HepG2 (cell line): ENCODE results near the gene PRPSAP2. TPM values are rescaled to one million over a fixed set of nuclear protein-coding genes. Genes with fewer than 3 reads are reported as not detected.

Source experiments
- CBX5 ChIP-seq: sonication (generic); formaldehyde crosslinking; IDR thresholded peaks from 2 replicates; pipeline ENCODE4 v1.4.0; 2020; ENCODE audit warnings: missing genetic modification reagents, borderline replicate concordance
- CHCHD3 ChIP-seq: sonication (generic); formaldehyde crosslinking; IDR thresholded peaks from 2 replicates; pipeline ENCODE4 v1.8.0; 2022; ENCODE audit warnings: mild to moderate bottlenecking, missing genetic modification reagents, moderate library complexity
- ELF3 ChIP-seq: IDR thresholded peaks from 2 replicates; pipeline ENCODE4 v1.6.1; 2016; ENCODE audit warnings: missing genetic modification reagents, missing compliant biosample characterization
- GFI1 ChIP-seq: sonication (generic); formaldehyde crosslinking; IDR thresholded peaks from 2 replicates; pipeline ENCODE4 v1.5.0; 2020; ENCODE audit warnings: missing genetic modification reagents, mild to moderate bottlenecking, borderline replicate concordance
- IKZF1 ChIP-seq: fragments of 450-650 bp; IDR thresholded peaks from 2 replicates; pipeline ENCODE4 v1.7.1; 2016
- IKZF4 ChIP-seq: sonication (generic); formaldehyde crosslinking; IDR thresholded peaks from 2 replicates; pipeline ENCODE4 v1.5.1; 2020; ENCODE audit warnings: borderline replicate concordance, mild to moderate bottlenecking, low read depth, missing genetic modification reagents; ENCODE audit errors: not compliant biosample characterization
- MAF1 ChIP-seq: sonication (generic); formaldehyde crosslinking; IDR thresholded peaks from 2 replicates; pipeline ENCODE4 v1.5.0; 2020; ENCODE audit warnings: missing genetic modification reagents, borderline replicate concordance
- MATR3 ChIP-seq: sonication (generic); formaldehyde crosslinking; IDR thresholded peaks from 2 replicates; pipeline ENCODE4 v1.4.0; 2020; ENCODE audit warnings: missing genetic modification reagents
- MBD4 ChIP-seq: IDR thresholded peaks from 2 replicates; pipeline ENCODE4 v1.6.1; 2012; ENCODE audit warnings: low read length, inconsistent platforms, borderline replicate concordance
- MEF2D ChIP-seq: sonication (generic); formaldehyde crosslinking; IDR thresholded peaks from 2 replicates; pipeline ENCODE4 v1.5.1; 2020; ENCODE audit warnings: mild to moderate bottlenecking, missing genetic modification reagents
- POLR2AphosphoS5 ChIP-seq: IDR thresholded peaks from 2 replicates; pipeline ENCODE4 v1.6.1; 2012; ENCODE audit warnings: low read depth, low read length
- RCOR2 ChIP-seq: IDR thresholded peaks from 2 replicates; pipeline ENCODE4 v1.6.1; 2016; ENCODE audit warnings: missing biosample characterization, missing genetic modification reagents
- SOX6 ChIP-seq, 2 experiments: fragments of 450-650 bp in 1 of 2; sonication (generic) in 1 of 2; formaldehyde crosslinking in 1 of 2; IDR thresholded peaks; 2 replicates each; pipeline versions ENCODE4 v1.4.0 to v1.6.1; 2017 to 2020; ENCODE audit warnings: antibody characterized with exemption in 1 of 2, mild to moderate bottlenecking in 1 of 2, missing genetic modification reagents in 1 of 2
- TEAD3 ChIP-seq: optimal IDR thresholded peaks from 2 replicates; pipeline ENCODE3; 2016; ENCODE audit warnings: borderline replicate concordance
- ZBTB21 ChIP-seq: sonication (generic); formaldehyde crosslinking; IDR thresholded peaks from 2 replicates; pipeline ENCODE4 v1.4.0; 2020; ENCODE audit warnings: missing genetic modification reagents
- ZFYVE20 ChIP-seq: sonication (generic); formaldehyde crosslinking; IDR thresholded peaks from 2 replicates; pipeline ENCODE4 v1.8.0; 2023; ENCODE audit warnings: low read depth, mild to moderate bottlenecking, moderate library complexity, missing genetic modification reagents, borderline replicate concordance
- ZNF296 ChIP-seq: sonication (generic); formaldehyde crosslinking; conservative IDR thresholded peaks from 2 replicates; pipeline ENCODE4 v1.5.0; 2020; ENCODE audit warnings: mild to moderate bottlenecking, missing genetic modification reagents
- ZNF329 ChIP-seq: sonication (generic); formaldehyde crosslinking; IDR thresholded peaks from 2 replicates; pipeline ENCODE4 v1.9.0; 2021; ENCODE audit warnings: low read depth, mild to moderate bottlenecking, missing genetic modification reagents
- ZNF562 ChIP-seq: sonication (generic); formaldehyde crosslinking; IDR thresholded peaks from 2 replicates; pipeline ENCODE4 v1.8.0; 2022; ENCODE audit warnings: missing genetic modification reagents, borderline replicate concordance
- ZNF652 ChIP-seq: IDR thresholded peaks from 2 replicates; pipeline ENCODE4 v1.6.1; 2016; ENCODE audit warnings: low read depth, borderline replicate concordance
- ZNF782 ChIP-seq: sonication (generic); formaldehyde crosslinking; IDR thresholded peaks from 2 replicates; pipeline ENCODE4 v1.4.0; 2020; ENCODE audit warnings: missing genetic modification reagents, mild to moderate bottlenecking, borderline replicate concordance
- ZNF850 ChIP-seq: sonication (generic); formaldehyde crosslinking; conservative IDR thresholded peaks from 2 replicates; pipeline ENCODE4 v1.9.0; 2021; ENCODE audit warnings: mild to moderate bottlenecking, missing genetic modification reagents
- polyA plus RNA-seq, 8 experiments: library from polyadenylated mRNA; depleted of rRNA in 3 of 8; stranded (reverse) in 7 of 8; unstranded in 1 of 8; fragments of >200 nt; fragmentation: Illumina TruSeq in 4 of 8; extraction: Trizol in 4 of 8; gene quantifications; 2 replicates each; pipeline versions ENCODE4 v1.2.1 to v1.2.3, GENCODE V29; 2011 to 2016; ENCODE audit warnings: low read depth in 4 of 8, missing spikeins in 1 of 8, mixed read lengths in 1 of 8; ENCODE audit not compliant: insufficient read depth in 1 of 8
- total RNA-seq, 5 experiments: library from RNA; depleted of rRNA; stranded (reverse); fragments of >200 nt; fragmentation: Illumina TruSeq; extraction: Trizol; gene quantifications; 2 replicates each; pipeline ENCODE4 v1.2.3, GENCODE V29; 2016; ENCODE audit warnings: low read depth in 1 of 5
- TF ChIP-seq, protein P1 (sequence below): sonication (generic); formaldehyde crosslinking; IDR thresholded peaks from 2 replicates; pipeline ENCODE4 v1.4.0; 2020; ENCODE audit warnings: mild to moderate bottlenecking, missing genetic modification reagents
- TF ChIP-seq, protein P2 (sequence below): sonication (generic); formaldehyde crosslinking; IDR thresholded peaks from 2 replicates; pipeline ENCODE4 v1.4.0; 2020; ENCODE audit warnings: missing genetic modification reagents
- TF ChIP-seq, protein P3 (sequence below): sonication (generic); formaldehyde crosslinking; IDR thresholded peaks from 2 replicates; pipeline ENCODE4 v1.8.1; 2023; ENCODE audit warnings: missing genetic modification reagents, inconsistent platforms, borderline replicate concordance
- TF ChIP-seq, protein P4 (sequence below): sonication (generic); formaldehyde crosslinking; IDR thresholded peaks from 2 replicates; pipeline ENCODE4 v1.5.1; 2020; ENCODE audit warnings: mild to moderate bottlenecking, moderate library complexity, missing genetic modification reagents
- TF ChIP-seq, protein P5 (sequence below): sonication (generic); formaldehyde crosslinking; IDR thresholded peaks from 2 replicates; pipeline ENCODE4 v1.9.0; 2021; ENCODE audit warnings: missing genetic modification reagents, mild to moderate bottlenecking, borderline replicate concordance

The PRPSAP2 gene
- total and polyA plus RNA-seq, 2 of the 13 experiments (the other 11 are each of a cell fraction or from before 2014, with no cell fraction given), result 34.0 to 58.9 TPM

DNA sequence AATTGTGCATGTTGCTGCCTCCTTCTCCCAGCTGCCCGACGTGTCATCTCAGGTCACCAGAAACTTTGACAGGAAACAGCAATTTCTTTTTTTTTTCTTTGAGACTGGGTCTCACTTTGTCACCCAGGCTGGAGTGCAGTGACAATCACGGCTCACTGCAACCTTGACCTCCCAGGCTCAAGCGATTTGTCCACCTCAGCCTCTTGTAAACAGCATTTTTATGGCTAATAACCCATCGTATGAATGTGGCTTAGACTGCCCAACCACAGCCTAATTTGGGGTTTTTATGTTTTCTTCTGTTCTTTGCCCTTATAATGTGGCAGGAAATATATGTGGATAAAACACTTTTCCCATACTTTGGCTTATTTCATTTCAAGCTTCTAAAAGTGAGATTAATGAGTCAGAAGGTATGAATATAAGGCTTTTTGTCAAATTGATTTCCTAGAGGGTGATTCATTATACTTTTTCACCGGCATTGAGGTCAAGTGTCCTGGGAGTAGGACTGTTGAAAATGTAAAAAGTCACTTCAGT lies 63.0 kb downstream of the PRPSAP2 start (continued):
- TF ChIP-seq, protein P1, sequence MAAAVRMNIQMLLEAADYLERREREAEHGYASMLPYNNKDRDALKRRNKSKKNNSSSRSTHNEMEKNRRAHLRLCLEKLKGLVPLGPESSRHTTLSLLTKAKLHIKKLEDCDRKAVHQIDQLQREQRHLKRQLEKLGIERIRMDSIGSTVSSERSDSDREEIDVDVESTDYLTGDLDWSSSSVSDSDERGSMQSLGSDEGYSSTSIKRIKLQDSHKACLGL (CRISPR knock-in tag), result no peak
- TF ChIP-seq, protein P2, sequence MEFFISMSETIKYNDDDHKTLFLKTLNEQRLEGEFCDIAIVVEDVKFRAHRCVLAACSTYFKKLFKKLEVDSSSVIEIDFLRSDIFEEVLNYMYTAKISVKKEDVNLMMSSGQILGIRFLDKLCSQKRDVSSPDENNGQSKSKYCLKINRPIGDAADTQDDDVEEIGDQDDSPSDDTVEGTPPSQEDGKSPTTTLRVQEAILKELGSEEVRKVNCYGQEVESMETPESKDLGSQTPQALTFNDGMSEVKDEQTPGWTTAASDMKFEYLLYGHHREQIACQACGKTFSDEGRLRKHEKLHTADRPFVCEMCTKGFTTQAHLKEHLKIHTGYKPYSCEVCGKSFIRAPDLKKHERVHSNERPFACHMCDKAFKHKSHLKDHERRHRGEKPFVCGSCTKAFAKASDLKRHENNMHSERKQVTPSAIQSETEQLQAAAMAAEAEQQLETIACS (CRISPR knock-in tag), result no peak
- TF ChIP-seq ZNF652 (CRISPR knock-in tag) (no peak), CHCHD3 (no peak), IKZF4 (CRISPR knock-in tag) (no peak), MEF2D (no peak), ELF3 (CRISPR knock-in tag) (0 out of 2 replicates have a peak, but pooled peaks have one; percentile 20), CBX5 (no peak), IKZF1 (no peak), MATR3 (no peak), MBD4 (no peak), ZNF782 (CRISPR knock-in tag) (no peak), TEAD3 (CRISPR knock-in tag) (peak; percentile 32), MAF1 (CRISPR knock-in tag) (no peak), ZNF850 (no peak), ZBTB21 (no peak), POLR2AphosphoS5 (no peak), GFI1 (peak; percentile 86), RCOR2 (CRISPR knock-in tag) (no peak), ZNF296 (no peak), ZFYVE20 (CRISPR knock-in tag) (no peak), SOX6 (IDR thresholded peaks at IDR 0.05) (no peak), SOX6 (CRISPR knock-in tag; IDR thresholded peaks at IDR 0.05) (peak; percentile 67), ZNF329 (CRISPR knock-in tag) (no peak), ZNF562 (CRISPR knock-in tag) (no peak)
- TF ChIP-seq, protein P3, sequence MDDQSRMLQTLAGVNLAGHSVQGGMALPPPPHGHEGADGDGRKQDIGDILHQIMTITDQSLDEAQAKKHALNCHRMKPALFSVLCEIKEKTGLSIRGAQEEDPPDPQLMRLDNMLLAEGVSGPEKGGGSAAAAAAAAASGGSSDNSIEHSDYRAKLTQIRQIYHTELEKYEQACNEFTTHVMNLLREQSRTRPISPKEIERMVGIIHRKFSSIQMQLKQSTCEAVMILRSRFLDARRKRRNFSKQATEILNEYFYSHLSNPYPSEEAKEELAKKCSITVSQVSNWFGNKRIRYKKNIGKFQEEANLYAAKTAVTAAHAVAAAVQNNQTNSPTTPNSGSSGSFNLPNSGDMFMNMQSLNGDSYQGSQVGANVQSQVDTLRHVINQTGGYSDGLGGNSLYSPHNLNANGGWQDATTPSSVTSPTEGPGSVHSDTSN, result no peak
- TF ChIP-seq, protein P4, sequence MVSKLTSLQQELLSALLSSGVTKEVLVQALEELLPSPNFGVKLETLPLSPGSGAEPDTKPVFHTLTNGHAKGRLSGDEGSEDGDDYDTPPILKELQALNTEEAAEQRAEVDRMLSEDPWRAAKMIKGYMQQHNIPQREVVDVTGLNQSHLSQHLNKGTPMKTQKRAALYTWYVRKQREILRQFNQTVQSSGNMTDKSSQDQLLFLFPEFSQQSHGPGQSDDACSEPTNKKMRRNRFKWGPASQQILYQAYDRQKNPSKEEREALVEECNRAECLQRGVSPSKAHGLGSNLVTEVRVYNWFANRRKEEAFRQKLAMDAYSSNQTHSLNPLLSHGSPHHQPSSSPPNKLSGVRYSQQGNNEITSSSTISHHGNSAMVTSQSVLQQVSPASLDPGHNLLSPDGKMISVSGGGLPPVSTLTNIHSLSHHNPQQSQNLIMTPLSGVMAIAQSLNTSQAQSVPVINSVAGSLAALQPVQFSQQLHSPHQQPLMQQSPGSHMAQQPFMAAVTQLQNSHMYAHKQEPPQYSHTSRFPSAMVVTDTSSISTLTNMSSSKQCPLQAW, result no peak
- TF ChIP-seq, protein P5, sequence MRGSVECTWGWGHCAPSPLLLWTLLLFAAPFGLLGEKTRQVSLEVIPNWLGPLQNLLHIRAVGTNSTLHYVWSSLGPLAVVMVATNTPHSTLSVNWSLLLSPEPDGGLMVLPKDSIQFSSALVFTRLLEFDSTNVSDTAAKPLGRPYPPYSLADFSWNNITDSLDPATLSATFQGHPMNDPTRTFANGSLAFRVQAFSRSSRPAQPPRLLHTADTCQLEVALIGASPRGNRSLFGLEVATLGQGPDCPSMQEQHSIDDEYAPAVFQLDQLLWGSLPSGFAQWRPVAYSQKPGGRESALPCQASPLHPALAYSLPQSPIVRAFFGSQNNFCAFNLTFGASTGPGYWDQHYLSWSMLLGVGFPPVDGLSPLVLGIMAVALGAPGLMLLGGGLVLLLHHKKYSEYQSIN, result no peak
